Measurements from ENCODE around the gene TM9SF1.

TM9SF1 gene

DNA sequence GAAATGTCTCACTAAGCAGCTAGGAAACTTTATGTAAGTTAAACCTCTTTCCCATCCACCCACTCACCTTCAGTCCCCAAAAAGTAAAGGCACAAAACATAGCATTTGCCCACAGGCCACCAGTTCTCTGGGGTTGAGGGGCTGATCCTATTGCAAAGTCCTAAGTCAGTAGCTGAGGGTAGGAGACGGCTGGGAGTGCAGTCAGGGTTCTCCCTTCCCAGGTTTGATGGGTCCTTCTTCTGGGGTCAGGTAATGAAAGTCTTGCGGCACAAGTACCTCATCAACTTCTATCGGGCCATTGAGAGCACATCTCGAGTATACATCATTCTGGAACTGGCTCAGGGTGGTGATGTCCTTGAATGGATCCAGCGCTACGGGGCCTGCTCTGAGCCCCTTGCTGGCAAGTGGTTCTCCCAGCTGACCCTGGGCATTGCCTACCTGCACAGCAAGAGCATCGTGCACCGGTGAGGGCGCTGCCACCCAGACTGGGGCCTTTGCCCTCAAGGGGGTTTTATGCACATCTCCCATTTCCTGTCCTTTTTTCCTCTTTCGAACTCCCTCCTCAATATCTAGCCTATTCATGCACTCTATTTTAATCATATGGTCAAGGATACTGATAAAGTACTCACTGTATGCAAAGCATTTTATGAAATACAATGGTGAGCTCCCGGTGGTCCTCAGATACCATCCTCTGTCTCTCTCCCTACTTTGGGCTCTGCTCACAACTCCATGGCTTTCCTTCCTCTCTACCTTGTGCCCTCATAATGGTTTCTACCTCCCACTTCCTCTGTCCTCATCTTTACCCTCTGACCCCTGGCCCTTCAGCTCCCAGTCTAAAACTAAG, 11.2 kb upstream of the TM9SF1 start:
- TF ChIP-seq, protein P1, sequence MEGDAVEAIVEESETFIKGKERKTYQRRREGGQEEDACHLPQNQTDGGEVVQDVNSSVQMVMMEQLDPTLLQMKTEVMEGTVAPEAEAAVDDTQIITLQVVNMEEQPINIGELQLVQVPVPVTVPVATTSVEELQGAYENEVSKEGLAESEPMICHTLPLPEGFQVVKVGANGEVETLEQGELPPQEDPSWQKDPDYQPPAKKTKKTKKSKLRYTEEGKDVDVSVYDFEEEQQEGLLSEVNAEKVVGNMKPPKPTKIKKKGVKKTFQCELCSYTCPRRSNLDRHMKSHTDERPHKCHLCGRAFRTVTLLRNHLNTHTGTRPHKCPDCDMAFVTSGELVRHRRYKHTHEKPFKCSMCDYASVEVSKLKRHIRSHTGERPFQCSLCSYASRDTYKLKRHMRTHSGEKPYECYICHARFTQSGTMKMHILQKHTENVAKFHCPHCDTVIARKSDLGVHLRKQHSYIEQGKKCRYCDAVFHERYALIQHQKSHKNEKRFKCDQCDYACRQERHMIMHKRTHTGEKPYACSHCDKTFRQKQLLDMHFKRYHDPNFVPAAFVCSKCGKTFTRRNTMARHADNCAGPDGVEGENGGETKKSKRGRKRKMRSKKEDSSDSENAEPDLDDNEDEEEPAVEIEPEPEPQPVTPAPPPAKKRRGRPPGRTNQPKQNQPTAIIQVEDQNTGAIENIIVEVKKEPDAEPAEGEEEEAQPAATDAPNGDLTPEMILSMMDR (IDR thresholded peaks at IDR 0.05), result no peak

GRCh38 chr14:24204163-24205146, 9.2 kb upstream of the TM9SF1 start:
- TF ChIP-seq, protein P1 (IDR thresholded peaks at IDR 0.05), result no peak

- TF ChIP-seq, protein P1 (IDR thresholded peaks at IDR 0.05), result no peak
These were observed 3.7 kb upstream of the TM9SF1 start for GRCh38 chr14:24198814-24199524.

DNA sequence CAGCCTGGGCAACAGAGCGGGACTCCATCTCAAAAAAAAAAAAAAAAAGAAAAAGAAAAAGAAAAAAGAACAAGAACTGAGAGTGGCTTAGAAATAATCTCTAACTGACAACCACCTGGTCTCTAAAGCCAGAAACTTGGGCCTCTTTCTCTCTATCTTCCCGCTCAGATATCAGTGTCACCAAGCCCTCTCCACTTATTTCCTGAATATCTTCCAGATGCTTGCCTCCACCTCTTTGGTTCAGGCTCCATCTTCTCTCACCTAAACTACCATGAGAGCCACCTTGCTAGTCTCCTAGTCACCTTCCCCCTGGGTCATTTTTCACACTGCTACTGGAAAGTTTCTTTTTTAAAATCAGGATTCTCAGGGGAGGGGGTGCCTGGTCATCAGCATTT, 1.8 kb upstream of the TM9SF1 start:
- TF ChIP-seq, protein P1 (IDR thresholded peaks at IDR 0.05), result no peak

DNA sequence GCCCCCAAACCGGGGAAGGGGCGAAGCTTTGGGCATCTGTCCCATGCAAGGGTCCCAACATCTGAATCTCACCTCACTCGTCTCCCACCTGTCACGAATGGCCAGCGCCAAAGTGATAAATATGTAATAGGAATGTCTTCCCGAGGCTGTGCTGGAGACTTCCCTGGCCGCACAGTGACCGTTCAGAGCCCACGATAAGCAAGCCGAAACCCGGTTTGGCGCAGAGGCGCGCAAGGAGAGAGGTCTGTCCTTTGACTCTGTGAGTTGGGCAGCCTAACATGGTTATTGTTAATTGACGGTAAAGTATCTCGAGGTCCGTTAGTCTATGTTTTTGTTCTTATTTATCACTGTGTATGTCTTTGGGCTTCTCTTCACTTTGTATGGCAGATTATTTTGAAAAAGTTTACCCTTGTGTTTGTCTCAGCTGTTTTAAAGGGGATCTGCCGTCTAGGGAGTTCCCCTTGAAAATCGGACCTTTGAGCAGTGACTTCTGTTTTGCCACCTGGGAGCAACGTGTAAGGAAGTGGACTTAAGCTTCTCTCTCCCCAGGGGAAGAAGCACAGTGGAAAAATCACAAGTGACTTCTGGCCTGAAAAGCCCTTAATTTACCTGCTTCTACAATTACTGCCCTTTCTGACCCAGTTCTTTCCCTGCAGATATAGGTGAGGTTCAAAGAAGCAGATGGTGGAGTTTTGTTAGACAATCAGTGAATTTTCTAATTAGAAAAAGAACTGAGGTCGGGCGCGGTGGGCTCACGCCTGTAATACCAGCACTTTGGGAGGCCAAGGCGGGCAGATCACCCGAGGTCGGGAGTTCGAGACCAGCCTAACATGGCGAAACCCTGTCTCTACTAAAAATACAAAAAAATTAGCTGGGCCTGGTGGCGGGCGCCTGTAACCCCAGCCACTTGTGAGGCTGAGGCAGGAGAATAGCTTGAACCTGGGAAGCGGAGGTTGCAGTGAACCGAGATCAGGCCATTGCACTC, 1.1 kb upstream of the TM9SF1 start:
- TF ChIP-seq, protein P1 (IDR thresholded peaks at IDR 0.05), result no peak

GRCh38 chr14:24194873-24195185, 412 bp downstream of the TM9SF1 start:
- TF ChIP-seq, protein P1 (IDR thresholded peaks at IDR 0.05), result no peak
